ENCODE measurements around the gene RCE1. TPM values are rescaled to one million over a fixed set of nuclear protein-coding genes. Genes with fewer than 3 reads are reported as not detected.
"Not testable (repeated sequence)": the region's sequence is repeated elsewhere in the genome, so short reads cannot be mapped to it uniquely, and the experiment has no call there.

The RCE1 gene
- total RNA-seq: 12.9 and 19.4 TPM in 2 replicates

- peak; percentile 93 to 95 for DNase-seq (ENCODE audit: low read depth in 2 of 2)
Observed at GRCh38 chr11:66842896-66843775, at the start of gene RCE1. RCE1 (plus strand) TSS chr11:66843441; CDS start chr11:66843456, 15 bp downstream.

- not testable (repeated sequence) for DNase-seq (ENCODE audit: low read depth in 2 of 2)
Observed at GRCh38 chr11:66799815-66800214, 43.4 kb upstream of the RCE1 start.

DNA sequence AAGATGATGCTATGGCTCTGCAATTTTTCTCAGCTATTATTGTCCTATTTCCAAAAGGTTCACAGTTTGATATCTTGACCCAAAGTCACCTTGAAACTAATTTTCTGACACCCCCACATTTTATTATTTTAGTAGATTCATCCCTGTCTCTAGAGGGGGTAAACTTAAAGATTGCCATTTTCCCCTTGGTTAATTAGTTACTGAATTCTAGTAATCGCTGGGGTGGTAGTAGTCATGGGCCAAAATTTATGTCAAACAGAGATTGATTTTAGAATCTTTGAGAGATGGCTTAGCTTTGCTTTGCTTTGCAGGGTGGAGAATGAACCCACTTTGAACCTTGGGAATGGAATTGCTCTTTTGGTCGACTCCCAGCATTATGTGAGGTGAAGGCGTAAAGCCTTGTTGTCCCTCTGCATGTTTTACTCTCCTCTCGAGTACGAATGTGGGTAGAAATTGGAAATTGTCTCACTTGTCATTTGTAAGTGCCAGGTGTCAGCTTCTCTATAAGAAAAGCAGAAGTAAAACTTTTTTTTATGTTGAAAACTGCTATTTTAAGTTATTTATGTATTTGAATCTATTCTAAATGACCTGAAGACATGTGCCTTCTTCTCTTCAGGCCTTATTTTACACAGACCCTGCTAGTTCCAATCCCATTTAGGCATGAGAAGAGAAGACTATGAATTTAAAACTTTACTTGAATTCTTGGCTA, 42.4 kb upstream of the RCE1 start:
- DNase-seq (ENCODE audit: low read depth in 2 of 2): no peak

DNA sequence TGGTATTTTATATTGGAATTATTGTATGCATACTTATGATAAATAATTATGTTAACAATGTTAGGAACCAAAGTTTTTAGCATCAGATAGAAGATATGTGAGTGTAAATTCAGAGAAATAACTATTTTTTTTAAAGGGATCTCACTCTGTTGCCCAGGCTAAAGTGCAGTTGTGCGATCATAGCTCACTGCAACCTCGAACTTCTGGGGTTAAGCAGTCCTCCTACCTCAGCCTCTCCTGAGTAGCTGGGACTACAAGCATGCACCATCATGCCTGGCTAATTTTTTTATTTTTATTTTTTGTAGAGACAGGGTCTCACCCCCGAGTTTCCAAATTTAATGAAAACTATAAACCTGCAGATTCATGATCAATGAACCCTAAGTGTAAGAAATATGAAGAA, 33.6 kb upstream of the RCE1 start:
- no peak for DNase-seq (ENCODE audit: low read depth in 2 of 2)

DNA sequence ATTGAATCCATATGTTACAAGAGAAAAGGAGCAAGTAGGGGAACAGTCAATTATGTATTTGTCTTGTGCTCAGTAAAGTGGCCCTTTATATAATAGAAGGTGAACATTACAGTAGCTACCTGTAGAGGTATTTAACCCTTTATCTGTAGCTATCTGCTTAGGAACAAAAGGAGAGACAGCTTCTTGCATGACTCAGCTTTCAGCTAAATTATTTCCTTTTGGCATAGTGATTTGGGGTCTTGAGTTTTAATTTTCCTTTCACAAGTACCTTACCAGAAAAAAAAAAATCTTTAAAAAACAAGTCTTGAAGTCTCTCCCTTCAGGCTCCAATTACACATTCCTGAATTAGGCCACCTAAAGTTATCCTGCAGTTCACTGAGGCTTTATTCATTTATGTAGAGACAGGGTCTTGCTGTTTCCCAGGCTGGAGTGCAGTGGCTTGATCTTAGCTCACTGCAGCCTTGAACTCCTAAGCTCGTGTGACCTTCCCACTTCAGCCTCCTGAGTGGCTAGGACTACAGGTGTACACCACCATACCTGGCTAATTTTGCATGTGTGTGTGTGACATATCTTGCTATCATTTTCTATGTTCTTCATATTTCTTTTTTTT, 32.6 kb upstream of the RCE1 start:
- DNase-seq (ENCODE audit: low read depth in 2 of 2): no peak

DNA sequence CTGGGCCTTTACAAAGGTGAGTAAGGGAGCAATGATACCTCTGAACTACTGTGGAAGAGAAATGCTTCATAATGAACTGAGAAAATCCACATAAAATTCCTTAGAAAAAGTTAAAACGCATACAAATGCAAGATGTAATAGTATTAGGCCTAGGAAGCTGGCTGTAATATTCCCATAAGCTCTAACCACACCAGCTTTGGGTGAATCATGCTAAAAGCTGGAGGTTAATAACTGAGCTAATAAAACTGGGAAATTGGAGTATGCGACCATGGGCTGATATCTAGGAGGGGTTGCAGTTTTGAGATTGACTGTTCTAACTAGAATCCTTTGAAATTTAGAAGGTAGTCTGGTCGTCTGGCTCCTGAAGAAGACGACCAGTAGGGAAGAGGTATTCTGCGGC, 28.6 kb upstream of the RCE1 start:
- no peak for DNase-seq (ENCODE audit: low read depth in 2 of 2)

- peak; percentile 48 for DNase-seq (ENCODE audit: low read depth in 2 of 2)
Observed at GRCh38 chr11:66815646-66816045, 27.6 kb upstream of the RCE1 start.

DNA sequence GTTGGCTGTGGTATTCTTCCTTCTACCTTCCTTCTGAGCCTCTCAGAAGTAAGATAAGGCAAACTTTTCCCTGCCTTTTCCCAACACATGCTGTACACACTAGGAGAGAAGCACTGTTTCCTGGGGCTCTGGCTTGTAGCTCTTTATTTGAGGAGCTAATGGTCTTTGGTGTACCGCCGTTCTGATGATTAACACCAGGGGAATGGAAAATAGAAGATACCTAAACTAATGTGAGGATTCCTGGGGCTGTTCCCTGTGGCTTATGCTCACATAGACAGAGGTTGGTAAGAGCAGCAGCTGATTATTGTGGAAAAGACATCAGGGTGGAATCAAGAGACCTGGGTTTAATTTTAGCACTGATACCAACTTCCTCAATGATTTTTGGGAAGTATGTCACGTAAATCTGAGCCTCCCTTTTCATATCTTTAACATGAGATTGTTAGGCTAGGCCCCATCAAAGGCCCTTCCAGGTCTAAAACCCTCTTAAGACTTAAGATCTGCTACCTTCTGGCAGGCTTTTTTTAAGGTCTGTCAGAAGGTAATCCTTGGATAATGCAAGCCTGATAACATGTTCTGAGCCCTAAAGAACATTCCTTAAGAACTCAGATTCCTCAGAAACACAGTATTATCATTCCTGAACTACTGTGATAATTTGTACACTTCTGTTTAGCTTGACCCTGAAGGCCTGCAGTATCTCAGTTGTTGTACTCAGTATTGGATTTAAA, 24.8 kb upstream of the RCE1 start:
- DNase-seq (ENCODE audit: low read depth in 2 of 2): no peak

DNA sequence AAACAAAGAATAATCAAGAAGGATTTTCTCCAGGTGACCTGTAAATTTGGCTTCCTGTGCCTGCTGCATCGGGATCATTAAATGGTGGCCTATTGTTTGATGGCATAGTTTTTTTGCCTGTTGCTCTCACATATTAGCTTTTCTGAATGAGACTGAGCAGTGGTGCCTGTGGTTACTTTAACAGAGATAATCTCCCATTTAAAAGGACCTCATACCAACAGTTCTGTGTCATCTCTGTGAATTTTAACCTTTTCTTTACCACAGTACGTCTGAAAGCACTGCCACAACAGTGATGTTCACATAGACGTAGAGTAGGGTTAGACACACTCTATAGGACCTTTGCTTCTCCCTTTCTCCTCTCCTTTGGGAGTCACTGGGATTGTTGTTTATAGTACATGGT, 22.9 kb upstream of the RCE1 start:
- no peak for DNase-seq (ENCODE audit: low read depth in 2 of 2)

DNA sequence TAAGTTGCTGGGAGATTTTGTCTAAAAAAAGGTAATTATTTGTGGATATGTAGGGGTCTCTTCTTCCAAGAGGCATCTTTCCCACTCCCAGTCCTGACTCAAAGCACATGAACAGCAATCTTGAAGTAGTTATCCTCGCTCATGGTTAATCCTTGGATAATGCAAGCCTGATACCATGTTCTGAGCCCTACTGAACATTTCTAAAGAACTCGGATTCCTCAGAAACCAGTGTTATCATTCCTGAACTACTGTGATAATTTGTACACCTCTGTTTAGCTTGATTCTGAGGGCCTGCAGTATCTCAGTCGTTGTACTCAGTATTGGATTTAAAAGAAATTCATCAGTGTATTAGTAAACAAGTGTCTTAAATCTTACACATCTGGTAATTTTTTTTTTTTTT, 22.3 kb upstream of the RCE1 start:
- no peak for DNase-seq (ENCODE audit: low read depth in 2 of 2)

DNA sequence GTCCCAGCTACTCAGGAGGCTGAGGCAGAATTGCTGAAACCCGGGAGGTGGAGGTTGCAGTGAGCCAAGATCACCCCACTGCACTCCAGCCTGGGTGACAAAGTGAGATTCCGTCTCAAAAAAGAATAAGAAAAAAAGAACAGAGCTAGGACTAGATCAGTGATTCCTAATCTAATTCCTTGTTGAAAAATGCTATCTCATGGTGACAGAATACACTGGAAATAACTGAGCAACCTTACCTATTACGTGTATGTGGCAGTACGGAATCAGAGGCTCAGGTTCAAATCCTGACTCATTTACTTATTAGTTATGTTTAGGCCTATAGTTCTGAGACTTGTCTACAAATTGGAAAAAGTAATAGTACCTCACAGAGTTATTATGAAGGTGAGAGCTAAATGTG, 19.5 kb upstream of the RCE1 start:
- no peak for DNase-seq (ENCODE audit: low read depth in 2 of 2)

DNA sequence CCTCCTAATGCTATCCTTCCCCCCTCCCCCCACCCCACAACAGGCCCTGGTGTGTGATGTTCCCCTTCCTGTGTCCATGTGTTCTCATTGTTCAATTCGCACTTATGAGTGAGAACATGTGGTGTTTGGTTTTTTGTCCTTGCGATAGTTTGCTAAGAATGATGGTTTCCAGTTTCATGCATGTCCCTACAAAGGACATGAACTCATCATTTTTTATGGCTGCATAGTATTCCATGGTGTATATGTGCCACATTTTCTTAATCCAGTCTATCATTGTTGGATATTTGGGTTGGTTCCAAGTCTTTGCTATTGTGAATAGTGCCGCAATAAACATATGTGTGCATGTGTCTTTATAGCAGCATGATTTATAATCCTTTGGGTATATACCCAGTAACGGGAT, 18.7 kb upstream of the RCE1 start:
- not testable (repeated sequence) for DNase-seq (ENCODE audit: low read depth in 2 of 2)

GRCh38 chr11:66834539-66834845, 8.7 kb upstream of the RCE1 start:
- DNase-seq (ENCODE audit: low read depth in 2 of 2): no peak

DNA sequence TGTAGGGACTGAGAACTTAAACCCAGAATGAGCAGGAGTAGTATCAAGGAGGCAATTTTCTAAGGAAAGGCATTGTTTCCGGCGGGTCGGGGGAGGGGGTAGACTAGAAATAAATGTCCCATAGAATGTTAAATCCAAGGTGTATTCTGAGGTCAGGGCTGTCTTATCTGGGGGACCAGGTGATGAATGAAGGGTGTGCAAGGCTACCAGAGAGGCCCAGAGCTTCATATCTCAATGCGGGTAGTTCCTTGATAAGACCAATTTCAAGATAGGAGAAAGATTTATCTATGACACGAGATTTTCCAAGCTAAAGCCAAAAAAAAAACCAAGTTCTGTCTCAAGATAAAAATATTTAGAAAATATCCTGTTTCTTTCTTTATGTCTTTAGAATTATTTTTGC, 8.3 kb upstream of the RCE1 start:
- DNase-seq (ENCODE audit: low read depth in 2 of 2): no peak

DNA sequence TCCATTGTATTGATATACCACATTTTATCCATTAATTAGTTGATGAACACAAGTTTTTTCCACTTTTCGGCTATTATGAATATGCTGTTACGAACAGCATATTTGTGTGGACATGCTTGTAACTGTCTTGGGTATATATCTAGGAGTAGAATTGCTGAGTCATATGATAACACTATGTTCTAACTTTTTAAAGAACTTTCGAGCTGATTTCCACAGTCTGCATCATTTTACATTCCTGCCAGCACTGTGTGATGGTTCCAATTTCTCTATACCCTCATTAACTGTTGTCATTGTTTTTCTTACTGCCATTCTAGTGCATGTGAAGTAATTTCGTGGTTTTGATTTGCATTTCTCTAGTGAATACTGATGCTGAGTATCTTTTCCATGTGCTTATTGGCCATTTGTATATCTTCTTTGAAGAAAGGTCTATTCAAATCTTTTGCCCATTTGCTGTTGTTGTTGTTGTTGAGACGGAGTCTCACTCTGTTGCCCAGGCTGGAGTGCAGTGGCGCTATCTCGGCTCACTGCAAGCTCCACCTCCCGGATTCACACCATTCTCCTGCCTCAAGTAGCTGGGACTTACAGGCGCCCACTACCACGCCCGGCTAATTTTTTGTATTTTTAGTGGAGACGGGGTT, 7.4 kb upstream of the RCE1 start:
- DNase-seq (ENCODE audit: low read depth in 2 of 2): no peak

DNA sequence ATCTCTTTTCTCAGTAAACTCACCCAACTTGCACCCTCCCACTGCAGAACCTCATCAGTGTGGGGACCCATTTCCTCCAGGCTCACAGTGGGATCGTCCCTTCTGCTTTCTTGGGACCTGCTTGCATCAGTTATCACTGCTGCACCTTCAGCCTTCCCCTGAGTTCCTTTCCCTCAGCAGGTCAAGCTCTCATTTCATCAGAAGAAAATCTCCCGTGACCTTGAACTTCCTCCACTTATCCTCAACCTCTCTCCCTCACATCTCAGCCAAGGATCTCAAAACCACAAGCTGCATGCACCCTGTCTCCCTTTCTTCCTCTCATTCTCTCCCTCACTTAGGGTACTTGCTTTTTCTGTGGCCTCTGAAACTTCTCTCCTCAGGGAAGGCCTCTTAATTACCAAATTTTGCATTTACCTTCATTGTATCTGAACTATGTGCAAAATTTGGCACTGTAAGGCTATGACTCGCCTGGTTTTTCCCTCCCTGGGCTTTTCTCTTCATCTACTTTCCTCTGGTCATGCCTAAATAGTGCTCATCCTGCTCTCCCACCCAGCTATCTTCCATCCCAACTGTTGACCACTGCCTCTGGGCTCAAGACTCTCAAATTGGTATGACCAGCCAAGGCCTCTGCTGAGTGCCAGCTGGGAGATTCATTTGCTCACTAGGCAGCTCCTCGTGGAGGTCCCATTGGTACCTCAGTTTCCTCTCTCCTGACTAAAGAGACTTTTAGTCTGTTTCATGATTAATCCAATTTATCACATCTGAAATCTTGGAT, 2.7 kb upstream of the RCE1 start:
- no peak for DNase-seq (ENCODE audit: low read depth in 2 of 2)

- DNase-seq (ENCODE audit: low read depth in 2 of 2): no peak
Observed at GRCh38 chr11:66841861-66842260, 1.4 kb upstream of the RCE1 start.

GRCh38 chr11:66842501-66842895, 743 bp upstream of the RCE1 start:
- no peak for DNase-seq (ENCODE audit: low read depth in 2 of 2)

GRCh38 chr11:66843776-66844495, 695 bp downstream of the RCE1 start:
- peak in 1 of 2 donors; percentile 25 for DNase-seq (ENCODE audit: low read depth in 2 of 2)

All from lung microvascular endothelial cell (primary cell).